SK-N-SH (cell line): ENCODE results near the gene TMEM54. TPM values are rescaled to one million over a fixed set of nuclear protein-coding genes. Genes with fewer than 3 reads are reported as not detected.

Source experiments
- CTCF ChIA-PET: fragments of 300-600, 350-600 bp; formaldehyde crosslinking; extraction: SDS; loops from one replicate; lab custom pipeline; 2021; lab: Yijun Ruan, JAX
- POLR2A ChIA-PET: fragments of 350-600 bp; sonication (Branson Sonifier 250); formaldehyde crosslinking; extraction: SDS; loops from one replicate; lab custom pipeline; 2020; ENCODE audit warnings: antibody characterized with exemption, inconsistent platforms; lab: Yijun Ruan, JAX
- DNase-seq: peaks from one replicate; pipeline ENCODE4 v3.0.0; 2012
- H2AFZ ChIP-seq: fragments of 200-600 bp; sonication (generic); 2 replicates; pipeline ENCODE4 v1.8.1; 2016; ENCODE audit warnings: antibody characterized with exemption, mild to moderate bottlenecking, low read depth
- H3F3A ChIP-seq: fragments of 200-600 bp; sonication (generic); replicated peaks from 2 replicates; pipeline ENCODE3; 2016; ENCODE audit warnings: antibody characterized with exemption, mild to moderate bottlenecking; ENCODE audit not compliant: insufficient read depth
- H3K27ac ChIP-seq, 2 experiments: fragments of 200-500 bp in 1 of 2; fragments of 200-600 bp in 1 of 2; sonication (Bioruptor generic) in 1 of 2; sonication (generic), shearing (Covaris generic) in 1 of 2; 2 replicates each; pipeline versions ENCODE4 v1.5.1 to v1.6.1; 2014 to 2016; ENCODE audit warnings: low read depth in 2 of 2, inconsistent platforms in 1 of 2, low read length in 1 of 2, mild to moderate bottlenecking in 1 of 2, mixed read lengths in 1 of 2
- H3K27me3 ChIP-seq: fragments of 200-600 bp; sonication (generic), shearing (Covaris generic); 2 replicates; pipeline ENCODE4 v1.6.1; 2016; ENCODE audit warnings: mixed run types; ENCODE audit not compliant: insufficient read depth
- H3K36me3 ChIP-seq, 2 experiments: fragments of 200-500 bp in 1 of 2; fragments of 200-600 bp in 1 of 2; sonication (Bioruptor generic) in 1 of 2; sonication (generic) in 1 of 2; replicated peaks in 1 of 2; 2 replicates each; pipeline versions ENCODE3 to v1.5.1; 2014 to 2016; ENCODE audit warnings: low read length in 1 of 2, mild to moderate bottlenecking in 1 of 2; ENCODE audit not compliant: insufficient read depth in 2 of 2, control insufficient read depth in 1 of 2
- H3K4me1 ChIP-seq, 2 experiments: fragments of 200-500 bp in 1 of 2; fragments of 200-600 bp in 1 of 2; sonication (Bioruptor generic) in 1 of 2; sonication (generic), shearing (Covaris generic) in 1 of 2; 2 replicates each; pipeline versions ENCODE4 v1.5.1 to v1.6.1; 2014 to 2016; ENCODE audit warnings: low read depth in 1 of 2, low read length in 1 of 2, mixed run types in 1 of 2; ENCODE audit not compliant: insufficient read depth in 2 of 2, control insufficient read depth in 1 of 2
- H3K4me2 ChIP-seq: fragments of 200-600 bp; sonication (generic), shearing (Covaris generic); 2 replicates; pipeline ENCODE4 v1.6.1; 2017; ENCODE audit warnings: mixed run types
- H3K4me3 ChIP-seq, 2 experiments: fragments of 200-500 bp in 1 of 2; fragments of 200-600 bp in 1 of 2; sonication (Bioruptor generic) in 1 of 2; sonication (generic), shearing (Covaris generic) in 1 of 2; 2 replicates each; pipeline versions ENCODE4 v1.5.1 to v1.8.1; 2014 to 2016; ENCODE audit warnings: low read depth in 2 of 2, inconsistent platforms in 1 of 2, low read length in 1 of 2, mild to moderate bottlenecking in 1 of 2, mixed read lengths in 1 of 2, moderate library complexity in 1 of 2
- H3K79me2 ChIP-seq: fragments of 200-600 bp; sonication (generic); 2 replicates; pipeline ENCODE4 v1.8.1; 2017; ENCODE audit warnings: mild to moderate bottlenecking; ENCODE audit not compliant: insufficient read depth
- H3K9ac ChIP-seq: fragments of 200-600 bp; sonication (generic); 2 replicates; pipeline ENCODE4 v1.6.1; 2017; ENCODE audit warnings: mixed run types
- H3K9me2 ChIP-seq: fragments of 200-600 bp; sonication (generic); 2 replicates; pipeline ENCODE4 v1.6.1; 2017; ENCODE audit warnings: mixed run types
- H3K9me3 ChIP-seq: fragments of 200-600 bp; sonication (generic); 2 replicates; pipeline ENCODE4 v1.6.1; 2017; ENCODE audit warnings: mixed run types, mild to moderate bottlenecking, moderate library complexity
- H4K20me1 ChIP-seq: fragments of 200-600 bp; sonication (generic); 2 replicates; pipeline ENCODE4 v1.6.1; 2017; ENCODE audit warnings: mild to moderate bottlenecking, mixed run types; ENCODE audit not compliant: insufficient read depth
- CTCF ChIP-seq: fragments of 200-600 bp; sonication (generic); IDR thresholded peaks from 2 replicates; pipeline ENCODE4 v1.6.1; 2017; ENCODE audit warnings: antibody characterized with exemption, mild to moderate bottlenecking, moderate library complexity
- MAX ChIP-seq: IDR thresholded peaks from 2 replicates; pipeline ENCODE4 v1.4.0; 2012; ENCODE audit warnings: low read depth
- REST ChIP-seq: IDR thresholded peaks from 2 replicates; pipeline ENCODE4 v1.6.1; 2012; ENCODE audit warnings: mild to moderate bottlenecking, low read depth, low read length, moderate library complexity
- TCF12 ChIP-seq: IDR thresholded peaks from 2 replicates; pipeline ENCODE4 v1.4.0; 2012
- USF2 ChIP-seq: fragments of 150-350 bp; IDR thresholded peaks from 2 replicates; pipeline ENCODE4 v1.6.1; 2017; ENCODE audit warnings: antibody characterized with exemption, low read length, low read depth, borderline replicate concordance
- ZBTB33 ChIP-seq: IDR thresholded peaks from 2 replicates; pipeline ENCODE4 v1.4.0; 2012; ENCODE audit warnings: low read depth, borderline replicate concordance
- WGBS: methylation state at CpG from one replicate; pipeline ENCODE4 v1.1.6; 2017; ENCODE audit warnings: low lambda C conversion rate; 5-methylcytosine and 5-hydroxymethylcytosine counted together
- polyA plus RNA-seq, 3 experiments: library from polyadenylated mRNA; depleted of rRNA; stranded (reverse); fragments of >200 nt; gene quantifications; 2 replicates each; pipeline ENCODE4 v1.2.3, GENCODE V29; 2012
- TF ChIP-seq, protein P1 (sequence below): IDR thresholded peaks from 2 replicates; pipeline ENCODE4; 2012

TMEM54 gene
- polyA plus RNA-seq, 1 of the 3 experiments (the other 2 are of a cell fraction) = 66.6 TPM

DNA sequence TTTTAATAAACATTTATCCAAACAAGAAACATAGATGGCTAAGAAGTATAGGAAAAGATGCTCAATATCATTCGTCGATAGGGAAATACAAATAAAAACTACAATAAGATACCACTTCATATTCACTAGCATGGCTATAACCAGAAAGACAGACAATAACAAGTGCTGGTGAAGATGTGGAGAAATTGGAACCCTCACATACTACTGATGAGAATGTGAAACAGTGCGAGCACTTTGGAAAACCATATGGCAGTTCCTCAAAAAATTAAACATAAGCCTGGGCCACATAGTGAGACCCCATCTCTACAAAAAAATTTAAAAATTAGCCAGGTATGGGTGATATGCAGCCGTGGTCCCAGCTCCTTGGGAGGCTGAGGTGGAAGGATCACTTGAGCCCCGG is 9.1 kb upstream of the TMEM54 start (continued):
- TF ChIP-seq USF2 = no peak
- TF ChIP-seq, protein P1, sequence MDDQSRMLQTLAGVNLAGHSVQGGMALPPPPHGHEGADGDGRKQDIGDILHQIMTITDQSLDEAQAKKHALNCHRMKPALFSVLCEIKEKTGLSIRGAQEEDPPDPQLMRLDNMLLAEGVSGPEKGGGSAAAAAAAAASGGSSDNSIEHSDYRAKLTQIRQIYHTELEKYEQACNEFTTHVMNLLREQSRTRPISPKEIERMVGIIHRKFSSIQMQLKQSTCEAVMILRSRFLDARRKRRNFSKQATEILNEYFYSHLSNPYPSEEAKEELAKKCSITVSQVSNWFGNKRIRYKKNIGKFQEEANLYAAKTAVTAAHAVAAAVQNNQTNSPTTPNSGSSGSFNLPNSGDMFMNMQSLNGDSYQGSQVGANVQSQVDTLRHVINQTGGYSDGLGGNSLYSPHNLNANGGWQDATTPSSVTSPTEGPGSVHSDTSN = no peak
- TF ChIP-seq, all 33 proteins: peak for 0

DNA sequence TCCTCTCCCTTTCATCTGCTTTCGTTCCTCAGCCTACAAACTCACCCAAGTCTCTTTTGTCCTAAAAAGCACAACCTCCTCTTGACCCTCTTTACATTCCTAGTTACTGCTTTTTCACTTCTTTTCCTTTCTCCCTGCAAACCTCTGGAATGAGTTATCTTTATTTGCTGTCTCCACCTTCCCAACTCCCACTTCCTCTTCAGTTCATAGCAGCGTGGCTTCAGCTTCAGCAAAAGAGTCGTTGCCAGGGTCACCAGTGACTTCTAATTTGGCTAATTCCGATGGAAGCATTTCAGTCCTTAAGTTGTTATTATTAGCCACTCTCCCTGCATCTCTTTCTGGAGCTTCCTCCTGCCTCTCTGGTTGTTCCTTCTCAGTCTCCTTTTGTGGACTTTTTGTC is 6.2 kb upstream of the TMEM54 start:
- no peak overlapping the region for H3K27ac ChIP-seq
- POLR2A ChIA-PET = no interaction called here
- H3K36me3 ChIP-seq = no peaks in the 10 kb centered on the region
- H3K27me3 ChIP-seq = peaks cover 3% of the 10 kb centered on the region; the same call in 1 of the 2 replicates
- H3K4me3 ChIP-seq = no peak overlapping the region
- no peaks in the 10 kb centered on the region for H3K4me1 ChIP-seq
- H3K9me3 ChIP-seq = no peaks in the 10 kb centered on the region
- peak overlapping the region; percentile 27; the same call in 1 of the 2 replicates for H2AFZ ChIP-seq
- TF ChIP-seq CTCF (no peak), TCF12 (no peak), MAX (no peak), ZBTB33 (no peak), REST (no peak)
- H3F3A ChIP-seq = peaks cover 4% of the 10 kb centered on the region
- DNase-seq = peak; percentile 6
- H3K9me2 ChIP-seq = no peaks in the 10 kb centered on the region
- no peaks in the 10 kb centered on the region for H3K79me2 ChIP-seq
- H3K9ac ChIP-seq = no peak overlapping the region
- no peaks in the 10 kb centered on the region for H4K20me1 ChIP-seq
- H3K4me2 ChIP-seq = peak overlapping the region; percentile 3; the same call in 1 of the 2 replicates
- WGBS = 56% methylated on average over 4 of the region's 4 CpGs
- CTCF ChIA-PET = interaction anchor here (1.3 to 2.4 kb wide), 2 partner anchors 15 to 102 kb away, joined by 3 to 13 read pairs; no protein-coding TSS in a partner anchor
